ENCODE data around the gene ZSWIM2. TPM values are rescaled to one million over a fixed set of nuclear protein-coding genes. Genes with fewer than 3 reads are reported as not detected.

The ZSWIM2 gene
- total and polyA plus RNA-seq, 2 experiments from 2014 or later = not detected

DNA sequence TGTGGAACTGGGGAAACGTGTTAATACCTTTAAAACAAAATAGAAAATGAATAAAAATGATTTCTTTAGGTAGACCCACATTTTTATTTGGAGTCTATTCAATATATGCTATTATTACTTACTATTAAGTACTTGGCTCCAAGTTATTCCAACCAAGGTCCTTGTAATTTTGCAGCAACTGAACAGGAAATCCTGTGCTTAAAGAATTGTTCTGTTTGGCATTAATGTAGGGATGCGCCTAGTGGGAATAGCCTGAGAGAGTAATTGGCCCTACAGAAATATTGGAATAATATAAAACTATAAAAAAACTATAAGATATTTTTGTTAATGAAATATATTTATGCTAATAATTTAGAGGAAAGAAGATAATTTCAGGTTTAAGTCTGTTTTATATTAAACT is 22.9 kb upstream of the ZSWIM2 start:
- Histone ChIP-seq H3F3A (replicated peaks; ENCODE audit: low read depth) (no peaks in the 10 kb centered on the region), H3K27me3 (ENCODE audit: insufficient read depth) (no peaks in the 10 kb centered on the region), H3K79me2 (replicated peaks; ENCODE audit: insufficient read depth) (no peaks in the 10 kb centered on the region), H3K36me3 (ENCODE audit: insufficient read depth) (no peaks in the 10 kb centered on the region), H4K20me1 (replicated peaks; ENCODE audit: insufficient read depth) (no peaks in the 10 kb centered on the region), H3K9me2 (ENCODE audit: insufficient read depth) (peaks cover 10% of the 10 kb centered on the region), H2AFZ (no peak overlapping the region), H3K27ac (ENCODE audit: low read depth) (no peak overlapping the region), H3K4me1 (ENCODE audit: insufficient read depth) (no peaks in the 10 kb centered on the region), H3K4me2 (no peak overlapping the region), H3K4me3 (no peak overlapping the region)
- DNase-seq (ENCODE audit: low spot score) (no peak), ATAC-seq (no peak)
- H3K4me1 Mint-ChIP-seq = no peaks in the 10 kb centered on the region
- H3K27ac Mint-ChIP-seq = no peak overlapping the region
- no peak for TF ChIP-seq CREB1 (CRISPR knock-in tag; IDR thresholded peaks at IDR 0.05; ENCODE audit: low read depth)
- no peak for TF ChIP-seq POLR2AphosphoS5 (IDR thresholded peaks at IDR 0.05; ENCODE audit: low read depth)
- TF ChIP-seq JUNB (IDR thresholded peaks at IDR 0.05; ENCODE audit: unreplicated experiment) = no peak
- TF ChIP-seq EZH2 (IDR thresholded peaks at IDR 0.05; ENCODE audit: low read depth, unreplicated experiment) = no peak
- no peak for TF ChIP-seq ZNF331 (CRISPR knock-in tag; IDR thresholded peaks at IDR 0.05; ENCODE audit: low read depth)
- TF ChIP-seq, protein P1, sequence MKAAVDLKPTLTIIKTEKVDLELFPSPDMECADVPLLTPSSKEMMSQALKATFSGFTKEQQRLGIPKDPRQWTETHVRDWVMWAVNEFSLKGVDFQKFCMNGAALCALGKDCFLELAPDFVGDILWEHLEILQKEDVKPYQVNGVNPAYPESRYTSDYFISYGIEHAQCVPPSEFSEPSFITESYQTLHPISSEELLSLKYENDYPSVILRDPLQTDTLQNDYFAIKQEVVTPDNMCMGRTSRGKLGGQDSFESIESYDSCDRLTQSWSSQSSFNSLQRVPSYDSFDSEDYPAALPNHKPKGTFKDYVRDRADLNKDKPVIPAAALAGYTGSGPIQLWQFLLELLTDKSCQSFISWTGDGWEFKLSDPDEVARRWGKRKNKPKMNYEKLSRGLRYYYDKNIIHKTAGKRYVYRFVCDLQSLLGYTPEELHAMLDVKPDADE (IDR thresholded peaks at IDR 0.05) = no peak
- TF ChIP-seq EZH2phosphoT487 (IDR thresholded peaks at IDR 0.05; ENCODE audit: unreplicated experiment) = no peak
- TF ChIP-seq STAT1 (IDR thresholded peaks at IDR 0.05; ENCODE audit: unreplicated experiment) = no peak
- TF ChIP-seq NANOG (IDR thresholded peaks at IDR 0.05; ENCODE audit: borderline replicate concordance) = no peak
- TF ChIP-seq ZNF114 (CRISPR knock-in tag; IDR thresholded peaks at IDR 0.05) = no peak
- no peak for TF ChIP-seq REST (IDR thresholded peaks at IDR 0.05; ENCODE audit: unreplicated experiment)
- TF ChIP-seq, protein P2, sequence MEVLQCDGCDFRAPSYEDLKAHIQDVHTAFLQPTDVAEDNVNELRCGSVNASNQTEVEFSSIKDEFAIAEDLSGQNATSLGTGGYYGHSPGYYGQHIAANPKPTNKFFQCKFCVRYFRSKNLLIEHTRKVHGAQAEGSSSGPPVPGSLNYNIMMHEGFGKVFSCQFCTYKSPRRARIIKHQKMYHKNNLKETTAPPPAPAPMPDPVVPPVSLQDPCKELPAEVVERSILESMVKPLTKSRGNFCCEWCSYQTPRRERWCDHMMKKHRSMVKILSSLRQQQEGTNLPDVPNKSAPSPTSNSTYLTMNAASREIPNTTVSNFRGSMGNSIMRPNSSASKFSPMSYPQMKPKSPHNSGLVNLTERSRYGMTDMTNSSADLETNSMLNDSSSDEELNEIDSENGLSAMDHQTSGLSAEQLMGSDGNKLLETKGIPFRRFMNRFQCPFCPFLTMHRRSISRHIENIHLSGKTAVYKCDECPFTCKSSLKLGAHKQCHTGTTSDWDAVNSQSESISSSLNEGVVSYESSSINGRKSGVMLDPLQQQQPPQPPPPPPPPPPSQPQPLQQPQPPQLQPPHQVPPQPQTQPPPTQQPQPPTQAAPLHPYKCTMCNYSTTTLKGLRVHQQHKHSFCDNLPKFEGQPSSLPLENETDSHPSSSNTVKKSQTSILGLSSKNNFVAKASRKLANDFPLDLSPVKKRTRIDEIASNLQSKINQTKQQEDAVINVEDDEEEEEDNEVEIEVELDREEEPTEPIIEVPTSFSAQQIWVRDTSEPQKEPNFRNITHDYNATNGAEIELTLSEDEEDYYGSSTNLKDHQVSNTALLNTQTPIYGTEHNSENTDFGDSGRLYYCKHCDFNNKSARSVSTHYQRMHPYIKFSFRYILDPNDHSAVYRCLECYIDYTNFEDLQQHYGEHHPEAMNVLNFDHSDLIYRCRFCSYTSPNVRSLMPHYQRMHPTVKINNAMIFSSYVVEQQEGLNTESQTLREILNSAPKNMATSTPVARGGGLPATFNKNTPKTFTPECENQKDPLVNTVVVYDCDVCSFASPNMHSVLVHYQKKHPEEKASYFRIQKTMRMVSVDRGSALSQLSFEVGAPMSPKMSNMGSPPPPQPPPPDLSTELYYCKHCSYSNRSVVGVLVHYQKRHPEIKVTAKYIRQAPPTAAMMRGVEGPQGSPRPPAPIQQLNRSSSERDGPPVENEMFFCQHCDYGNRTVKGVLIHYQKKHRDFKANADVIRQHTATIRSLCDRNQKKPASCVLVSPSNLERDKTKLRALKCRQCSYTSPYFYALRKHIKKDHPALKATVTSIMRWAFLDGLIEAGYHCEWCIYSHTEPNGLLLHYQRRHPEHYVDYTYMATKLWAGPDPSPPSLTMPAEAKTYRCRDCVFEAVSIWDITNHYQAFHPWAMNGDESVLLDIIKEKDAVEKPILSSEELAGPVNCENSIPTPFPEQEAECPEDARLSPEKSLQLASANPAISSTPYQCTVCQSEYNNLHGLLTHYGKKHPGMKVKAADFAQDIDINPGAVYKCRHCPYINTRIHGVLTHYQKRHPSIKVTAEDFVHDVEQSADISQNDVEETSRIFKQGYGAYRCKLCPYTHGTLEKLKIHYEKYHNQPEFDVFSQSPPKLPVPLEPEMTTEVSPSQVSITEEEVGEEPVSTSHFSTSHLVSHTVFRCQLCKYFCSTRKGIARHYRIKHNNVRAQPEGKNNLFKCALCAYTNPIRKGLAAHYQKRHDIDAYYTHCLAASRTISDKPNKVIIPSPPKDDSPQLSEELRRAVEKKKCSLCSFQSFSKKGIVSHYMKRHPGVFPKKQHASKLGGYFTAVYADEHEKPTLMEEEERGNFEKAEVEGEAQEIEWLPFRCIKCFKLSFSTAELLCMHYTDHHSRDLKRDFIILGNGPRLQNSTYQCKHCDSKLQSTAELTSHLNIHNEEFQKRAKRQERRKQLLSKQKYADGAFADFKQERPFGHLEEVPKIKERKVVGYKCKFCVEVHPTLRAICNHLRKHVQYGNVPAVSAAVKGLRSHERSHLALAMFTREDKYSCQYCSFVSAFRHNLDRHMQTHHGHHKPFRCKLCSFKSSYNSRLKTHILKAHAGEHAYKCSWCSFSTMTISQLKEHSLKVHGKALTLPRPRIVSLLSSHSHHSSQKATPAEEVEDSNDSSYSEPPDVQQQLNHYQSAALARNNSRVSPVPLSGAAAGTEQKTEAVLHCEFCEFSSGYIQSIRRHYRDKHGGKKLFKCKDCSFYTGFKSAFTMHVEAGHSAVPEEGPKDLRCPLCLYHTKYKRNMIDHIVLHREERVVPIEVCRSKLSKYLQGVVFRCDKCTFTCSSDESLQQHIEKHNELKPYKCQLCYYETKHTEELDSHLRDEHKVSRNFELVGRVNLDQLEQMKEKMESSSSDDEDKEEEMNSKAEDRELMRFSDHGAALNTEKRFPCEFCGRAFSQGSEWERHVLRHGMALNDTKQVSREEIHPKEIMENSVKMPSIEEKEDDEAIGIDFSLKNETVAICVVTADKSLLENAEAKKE (CRISPR knock-in tag; IDR thresholded peaks at IDR 0.05) = no peak
- H3K4me3 Mint-ChIP-seq = no peak overlapping the region
- no peaks in the 10 kb centered on the region for H3K27me3 Mint-ChIP-seq (ENCODE audit: insufficient read depth, low read depth, poor library complexity)
- no peaks in the 10 kb centered on the region for H3K36me3 Mint-ChIP-seq (ENCODE audit: low read depth)
- H3K9me3 Mint-ChIP-seq = no peaks in the 10 kb centered on the region; the same call in 2 of the 3 replicates
